CD4-positive, CD25-positive, alpha-beta regulatory T cell (primary cell): Measurements from ENCODE around the gene DGKG. TPM values are rescaled to one million over a fixed set of nuclear protein-coding genes. Genes with fewer than 3 reads are reported as not detected.
A peak's percentile ranks its signal among the peaks of the same experiment; 100 is the strongest.

Source experiments
- ATAC-seq, 2 donors: fragments of 150-1000 bp; cut with Tn5 transposase; one replicate each; pipeline ENCODE4 v1.10.0; 2021; ENCODE audit warnings: low read depth in 2 of 2, moderate number of reproducible peaks in 2 of 2, moderate library complexity in 1 of 2
- DNase-seq, 3 donors: peaks; one replicate each; pipeline versions ENCODE4 v3.0.0 to v3.0.0-alpha.2; 2012 to 2022; ENCODE audit warnings: mixed read lengths in 1 of 3
- H3K27ac ChIP-seq: one replicate; pipeline ENCODE4 v1.7.0; 2013; ENCODE audit warnings: mild to moderate bottlenecking, low read length; ENCODE audit not compliant: insufficient read depth, poor library complexity, severe bottlenecking
- H3K27me3 ChIP-seq: one replicate; pipeline ENCODE4 v1.7.0; 2013; ENCODE audit warnings: low read length; ENCODE audit not compliant: control insufficient read depth, insufficient read depth
- H3K36me3 ChIP-seq: one replicate; pipeline ENCODE4 v1.7.0; 2013; ENCODE audit warnings: mild to moderate bottlenecking, low read length, moderate library complexity; ENCODE audit not compliant: control insufficient read depth, insufficient read depth
- H3K4me1 ChIP-seq: 2 replicates; pipeline ENCODE4 v1.7.0; 2013; ENCODE audit warnings: mild to moderate bottlenecking, low read length; ENCODE audit not compliant: insufficient read depth, control insufficient read depth, poor library complexity, severe bottlenecking
- H3K4me3 ChIP-seq: one replicate; pipeline ENCODE4 v1.7.0; 2013; ENCODE audit warnings: low read depth, mild to moderate bottlenecking, low read length, moderate library complexity
- H3K9me3 ChIP-seq, 2 experiments: 1 replicate in 1 of 2; 2 replicates in 1 of 2; pipeline ENCODE4 v1.7.0; 2013; ENCODE audit warnings: low read length in 2 of 2, mild to moderate bottlenecking in 1 of 2, moderate library complexity in 1 of 2; ENCODE audit not compliant: control insufficient read depth in 2 of 2
- H3K27ac Mint-ChIP-seq, 3 donors: one replicate each; pipeline ENCODE4 v1.8.0; 2020 to 2022; ENCODE audit warnings: mild to moderate bottlenecking in 3 of 3, mixed read lengths in 3 of 3, moderate library complexity in 2 of 3
- H3K27me3 Mint-ChIP-seq: one replicate; pipeline ENCODE4 v1.8.0; 2022; ENCODE audit warnings: mild to moderate bottlenecking, mixed read lengths
- H3K36me3 Mint-ChIP-seq: one replicate; pipeline ENCODE4 v1.8.0; 2020; ENCODE audit warnings: mixed read lengths
- H3K4me1 Mint-ChIP-seq, 4 donors: one replicate each; pipeline ENCODE4 v1.8.0; 2020 to 2022; ENCODE audit warnings: mixed read lengths in 4 of 4, mild to moderate bottlenecking in 1 of 4
- H3K4me3 Mint-ChIP-seq, 4 donors: one replicate each; pipeline ENCODE4 v1.8.0; 2020 to 2022; ENCODE audit warnings: mild to moderate bottlenecking in 4 of 4, mixed read lengths in 4 of 4, moderate library complexity in 3 of 4
- H3K9me3 Mint-ChIP-seq, 7 donors: one replicate each; pipeline ENCODE4 v1.8.0; 2020 to 2022; ENCODE audit warnings: mixed read lengths in 7 of 7, mild to moderate bottlenecking in 3 of 7, moderate library complexity in 2 of 7
- polyA plus RNA-seq, 4 donors: library from polyadenylated mRNA; unstranded; fragments of 300-500 nt; fragmentation: Illumina TruSeq; gene quantifications; one replicate each; pipeline ENCODE4 v1.2.3, GENCODE V29; 2021
- total RNA-seq: library from RNA; stranded (reverse); gene quantifications from one replicate; pipeline ENCODE4 v1.2.3, GENCODE V29; 2022

The DGKG gene
- total and polyA plus RNA-seq, 5 donors from 2014 or later, result 0.81 TPM; not detected in 4

- DNase-seq (no peak), ATAC-seq (no peak)
- no peaks in the 10 kb centered on the region for H3K36me3 Mint-ChIP-seq
- no peaks in the 10 kb centered on the region for H3K27me3 ChIP-seq
- H3K4me1 ChIP-seq, result no peaks in the 10 kb centered on the region
- no peak overlapping the region for H3K27ac Mint-ChIP-seq
- H3K4me1 Mint-ChIP-seq, result peaks cover under 1 to 7% (median 2%) of the 10 kb centered on the region in 4 donors
- peaks cover 8% of the 10 kb centered on the region for H3K27me3 Mint-ChIP-seq
- no peaks in the 10 kb centered on the region for H3K9me3 ChIP-seq
- H3K9me3 Mint-ChIP-seq, result no peaks in the 10 kb centered on the region
- no peaks in the 10 kb centered on the region for H3K36me3 ChIP-seq
- no peak overlapping the region for H3K4me3 Mint-ChIP-seq
- no peak overlapping the region for H3K27ac ChIP-seq
- H3K4me3 ChIP-seq, result no peak overlapping the region
These were observed 97.2 kb downstream of the DGKG start for GRCh38 chr3:186264608-186265400.

GRCh38 chr3:186261638-186262037 is 100.4 kb downstream of the DGKG start:
- no peak overlapping the region for H3K4me3 Mint-ChIP-seq
- DNase-seq (no peak), ATAC-seq (no peak)
- H3K27ac Mint-ChIP-seq, result no peak overlapping the region
- Histone ChIP-seq H3K4me3 (no peak overlapping the region), H3K27me3 (no peaks in the 10 kb centered on the region), H3K9me3 (no peaks in the 10 kb centered on the region), H3K4me1 (peaks cover 5% of the 10 kb centered on the region), H3K36me3 (no peaks in the 10 kb centered on the region), H3K27ac (no peak overlapping the region)
- peaks cover 5 to 12% (median 7%) of the 10 kb centered on the region in 4 donors for H3K4me1 Mint-ChIP-seq
- no peaks in the 10 kb centered on the region for H3K9me3 Mint-ChIP-seq
- no peaks in the 10 kb centered on the region for H3K36me3 Mint-ChIP-seq
- H3K27me3 Mint-ChIP-seq, result peaks cover 4% of the 10 kb centered on the region

GRCh38 chr3:186260726-186261125 is 101.3 kb downstream of the DGKG start:
- H3K4me1 Mint-ChIP-seq, result peaks cover 5 to 12% (median 9%) of the 10 kb centered on the region in 4 donors
- H3K4me1 ChIP-seq, result peaks cover 5% of the 10 kb centered on the region
- no peaks in the 10 kb centered on the region for H3K36me3 ChIP-seq
- H3K9me3 ChIP-seq, result no peaks in the 10 kb centered on the region
- no peaks in the 10 kb centered on the region for H3K9me3 Mint-ChIP-seq
- H3K27ac Mint-ChIP-seq, result no peak overlapping the region
- H3K36me3 Mint-ChIP-seq, result no peaks in the 10 kb centered on the region
- H3K4me3 ChIP-seq, result no peak overlapping the region
- ATAC-seq (no peak), DNase-seq (no peak)
- H3K27me3 ChIP-seq, result no peaks in the 10 kb centered on the region
- H3K27me3 Mint-ChIP-seq, result peaks cover 4% of the 10 kb centered on the region
- no peak overlapping the region for H3K27ac ChIP-seq
- no peak overlapping the region for H3K4me3 Mint-ChIP-seq

GRCh38 chr3:186259612-186260383 is 102.2 kb downstream of the DGKG start:
- peak overlapping the region in 2 of 4 donors; percentile 51 to 64 for H3K4me3 Mint-ChIP-seq
- Histone ChIP-seq H3K9me3 (no peaks in the 10 kb centered on the region), H3K36me3 (no peaks in the 10 kb centered on the region), H3K27me3 (no peaks in the 10 kb centered on the region), H3K4me1 (peaks cover 5% of the 10 kb centered on the region), H3K4me3 (no peak overlapping the region), H3K27ac (no peak overlapping the region)
- peaks cover 5 to 15% (median 12%) of the 10 kb centered on the region in 4 donors for H3K4me1 Mint-ChIP-seq
- peak; percentile 79 to 90 for ATAC-seq
- peak overlapping the region in 2 of 3 donors; percentile 45 to 52 for H3K27ac Mint-ChIP-seq
- no peaks in the 10 kb centered on the region for H3K36me3 Mint-ChIP-seq
- H3K9me3 Mint-ChIP-seq, result no peaks in the 10 kb centered on the region
- peak; percentile 29 to 62 (median 49) for DNase-seq
- H3K27me3 Mint-ChIP-seq, result peaks cover 4% of the 10 kb centered on the region

GRCh38 chr3:186258968-186259367 is 103.1 kb downstream of the DGKG start:
- H3K4me1 Mint-ChIP-seq, result peaks cover 10 to 21% (median 16%) of the 10 kb centered on the region in 4 donors
- peaks cover 4% of the 10 kb centered on the region for H3K27me3 Mint-ChIP-seq
- no peaks in the 10 kb centered on the region for H3K9me3 ChIP-seq
- no peak overlapping the region for H3K27ac Mint-ChIP-seq
- no peak overlapping the region for H3K4me3 Mint-ChIP-seq
- H3K27ac ChIP-seq, result no peak overlapping the region
- DNase-seq, result no peak
- no peaks in the 10 kb centered on the region for H3K36me3 ChIP-seq
- H3K27me3 ChIP-seq, result no peaks in the 10 kb centered on the region
- H3K9me3 Mint-ChIP-seq, result no peaks in the 10 kb centered on the region
- no peak overlapping the region for H3K4me3 ChIP-seq
- ATAC-seq, result no peak
- H3K4me1 ChIP-seq, result peaks cover 5% of the 10 kb centered on the region
- H3K36me3 Mint-ChIP-seq, result no peaks in the 10 kb centered on the region

GRCh38 chr3:186257866-186258265 is 104.2 kb downstream of the DGKG start:
- peaks cover 5% of the 10 kb centered on the region for H3K4me1 ChIP-seq

GRCh38 chr3:186255703-186256331 is 106.2 kb downstream of the DGKG start:
- Mint-ChIP-seq H3K27me3 (no peaks in the 10 kb centered on the region), H3K9me3 (no peaks in the 10 kb centered on the region), H3K4me3 (no peak overlapping the region), H3K4me1 (peaks cover 10 to 24% (median 13%) of the 10 kb centered on the region in 4 donors), H3K27ac (no peak overlapping the region), H3K36me3 (no peaks in the 10 kb centered on the region)
- Histone ChIP-seq H3K27me3 (no peaks in the 10 kb centered on the region), H3K4me1 (peaks cover 5% of the 10 kb centered on the region), H3K4me3 (no peak overlapping the region), H3K36me3 (no peaks in the 10 kb centered on the region), H3K9me3 (no peaks in the 10 kb centered on the region), H3K27ac (no peak overlapping the region)
- ATAC-seq (no peak), DNase-seq (no peak)

More at GRCh38 chr3:186257866-186258265, 104.2 kb downstream of the DGKG start:
- Histone ChIP-seq H3K36me3 (no peaks in the 10 kb centered on the region), H3K27me3 (no peaks in the 10 kb centered on the region), H3K27ac (no peak overlapping the region), H3K4me3 (no peak overlapping the region), H3K9me3 (no peaks in the 10 kb centered on the region)
- Mint-ChIP-seq H3K36me3 (no peaks in the 10 kb centered on the region), H3K9me3 (no peaks in the 10 kb centered on the region), H3K4me1 (peaks cover 10 to 24% (median 16%) of the 10 kb centered on the region in 4 donors), H3K27ac (no peak overlapping the region), H3K4me3 (no peak overlapping the region), H3K27me3 (no peaks in the 10 kb centered on the region)
- ATAC-seq, result no peak
- no peak for DNase-seq
